Measurements from ENCODE around the gene GNAO1. TPM values are rescaled to one million over a fixed set of nuclear protein-coding genes. Genes with fewer than 3 reads are reported as not detected.
A peak's percentile ranks its signal among the peaks of the same experiment; 100 is the strongest.

GNAO1 gene
- total and polyA plus RNA-seq, 2 of the 13 experiments (the other 11 are each of a cell fraction or from before 2014, with no cell fraction given): not detected

DNA sequence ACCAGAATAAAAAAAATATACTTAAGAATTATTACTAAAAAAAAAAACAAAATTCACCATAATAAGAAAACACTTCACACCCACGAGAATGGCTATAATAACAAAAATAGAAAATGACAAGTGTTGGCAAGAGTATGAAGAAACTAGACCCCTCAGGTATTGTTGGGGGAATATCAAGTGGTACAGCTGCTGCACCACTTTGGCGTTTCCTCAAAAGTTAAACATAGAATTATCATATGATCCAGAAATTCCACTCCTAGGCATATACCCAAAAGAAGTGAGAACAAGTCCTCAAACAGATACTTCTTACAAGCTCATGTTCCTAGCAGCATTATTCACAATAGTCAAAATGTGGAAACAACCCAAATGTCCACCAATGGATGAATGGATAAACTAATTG is 207.8 kb downstream of the GNAO1 start (continued):
- TF ChIP-seq HOXA5 (CRISPR knock-in tag; IDR thresholded peaks at IDR 0.05) (no peak), NFRKB (IDR thresholded peaks at IDR 0.05) (no peak), ZNF543 (CRISPR knock-in tag; IDR thresholded peaks at IDR 0.05) (no peak), NCOA5 (CRISPR knock-in tag; IDR thresholded peaks at IDR 0.05) (no peak), TP53 (CRISPR knock-in tag; conservative IDR thresholded peaks at IDR 0.05) (no peak)

- CTCF ChIA-PET (ENCODE audit: low intra/inter-chr PET ratio, low total read pairs): no interaction called here
- intact Hi-C loops (cut with micrococcal nuclease; ENCODE audit: unreplicated experiment) (no loop called here), in situ Hi-C loops (cut with HindIII; ENCODE audit: extremely low pct_ligation_motif_present, low pct_unique_long_range_greater_than_20kb) (no loop called here)
- no peak for TF ChIP-seq KLF16 (CRISPR knock-in tag; IDR thresholded peaks at IDR 0.05)
- 0 out of 2 replicates have a peak, but pooled peaks have one; percentile 8 for TF ChIP-seq CEBPB (IDR thresholded peaks at IDR 0.05; ENCODE audit: borderline replicate concordance, low read depth, low read length)
- WGBS (ENCODE audit: low lambda C conversion rate): 94% methylated on average over 2 of the region's 2 CpGs
- Histone ChIP-seq H4K20me1 (ENCODE audit: insufficient read depth, low read length) (no peaks in the 10 kb centered on the region), H3K27ac (ENCODE audit: extremely low read length, insufficient read depth, low read length) (no peak overlapping the region), H3K9ac (ENCODE audit: insufficient read depth, low read depth, low read length) (no peak overlapping the region), H3K4me1 (ENCODE audit: insufficient read depth, low read length) (no peaks in the 10 kb centered on the region), H3K36me3 (replicated peaks in 1 of 2; ENCODE audit: control insufficient read depth in 1 of 2, insufficient read depth in 2 of 2, low read length in 2 of 2) (peaks cover 15 to 50% of the 10 kb centered on the region in 2 experiments), H3K27me3 (ENCODE audit: control insufficient read depth in 1 of 2, insufficient read depth in 2 of 2, low read length in 2 of 2) (no peaks in the 10 kb centered on the region), H3K9me3 (ENCODE audit: low read length) (no peaks in the 10 kb centered on the region), H3K4me2 (ENCODE audit: low read depth, low read length) (no peak overlapping the region), H3K79me2 (ENCODE audit: insufficient read depth, low read length) (no peaks in the 10 kb centered on the region), H2AFZ (ENCODE audit: low read length) (no peak overlapping the region), H3K4me3 (replicated peaks in 1 of 3; ENCODE audit: insufficient read depth in 1 of 3, low read depth in 2 of 3, low read length in 3 of 3) (no peak overlapping the region)
- no peak for ATAC-seq
- DNase-seq (ENCODE audit: low spot score): no peak
- FAIRE-seq: no peak
- POLR2A ChIA-PET: interaction anchor here (0.6 kb wide), 1 partner anchor 412 kb away, joined by 3 read pairs; no protein-coding TSS in a partner anchor
- no TSS peak for BruUV-seq (replicated peaks)
Observed at GRCh38 chr16:56399486-56399885, 208.2 kb downstream of the GNAO1 start.

DNA sequence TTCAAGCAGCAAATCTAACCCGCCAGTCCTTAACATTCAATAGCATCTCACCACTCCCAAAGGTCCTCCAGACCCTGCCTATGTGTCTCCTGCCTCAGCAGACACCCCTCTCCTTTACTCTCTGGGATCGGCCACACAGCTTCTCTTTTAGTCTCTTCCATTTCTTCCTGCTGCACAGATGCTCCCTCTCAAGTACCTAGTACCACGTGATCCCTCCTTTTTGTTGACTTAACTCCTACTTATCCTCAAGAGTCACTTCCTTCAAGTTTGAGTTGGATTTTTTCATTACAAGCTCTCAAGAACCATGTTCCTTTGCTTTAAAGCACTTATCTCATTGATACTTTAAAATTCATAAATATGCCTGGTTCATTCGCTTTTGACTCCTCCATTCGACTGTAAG is 209.2 kb downstream of the GNAO1 start:
- no peak for DNase-seq (ENCODE audit: low spot score)
- H2AFZ ChIP-seq (ENCODE audit: low read length): no peak overlapping the region
- H3K4me1 ChIP-seq (ENCODE audit: insufficient read depth, low read length): no peaks in the 10 kb centered on the region
- H3K36me3 ChIP-seq (replicated peaks in 1 of 2; ENCODE audit: control insufficient read depth in 1 of 2, insufficient read depth in 2 of 2, low read length in 2 of 2): peaks cover 17 to 60% of the 10 kb centered on the region in 2 experiments
- H3K27me3 ChIP-seq (ENCODE audit: control insufficient read depth in 1 of 2, insufficient read depth in 2 of 2, low read length in 2 of 2): no peaks in the 10 kb centered on the region
- H3K27ac ChIP-seq (ENCODE audit: extremely low read length, insufficient read depth, low read length): no peak overlapping the region
- H3K79me2 ChIP-seq (ENCODE audit: insufficient read depth, low read length): no peaks in the 10 kb centered on the region
- ChIA-PET POLR2A (interaction anchor here (0.6 to 1.7 kb wide), 2 partner anchors 51 to 92 kb away, joined by 3 to 7 read pairs; partner anchors contain the start of genes NUDT21 and OGFOD1), CTCF (ENCODE audit: low intra/inter-chr PET ratio, low total read pairs) (no interaction called here)
- no peaks in the 10 kb centered on the region for H3K9me3 ChIP-seq (ENCODE audit: low read length)
- in situ Hi-C loops (cut with HindIII; ENCODE audit: extremely low pct_ligation_motif_present, low pct_unique_long_range_greater_than_20kb): no loop called here
- intact Hi-C loops (cut with micrococcal nuclease; ENCODE audit: unreplicated experiment): no loop called here
- FAIRE-seq: no peak
- 95% methylated on average over 5 of the region's 5 CpGs for WGBS (ENCODE audit: low lambda C conversion rate)
- H3K4me3 ChIP-seq (replicated peaks in 1 of 3; ENCODE audit: insufficient read depth in 1 of 3, low read depth in 2 of 3, low read length in 3 of 3): no peak overlapping the region
- H4K20me1 ChIP-seq (ENCODE audit: insufficient read depth, low read length): no peaks in the 10 kb centered on the region
- BruUV-seq (replicated peaks): TSS peak; percentile 34
- H3K9ac ChIP-seq (ENCODE audit: insufficient read depth, low read depth, low read length): no peak overlapping the region
- no peak overlapping the region for H3K4me2 ChIP-seq (ENCODE audit: low read depth, low read length)
- no peak for ATAC-seq
- TF ChIP-seq POLR2G (IDR thresholded peaks at IDR 0.05; ENCODE audit: low read depth, low read length) (no peak), ZNF407 (CRISPR knock-in tag; IDR thresholded peaks at IDR 0.05; ENCODE audit: not compliant biosample characterization) (no peak), ZNF232 (CRISPR knock-in tag; IDR thresholded peaks at IDR 0.05; ENCODE audit: borderline replicate concordance) (no peak), KLF11 (CRISPR knock-in tag; IDR thresholded peaks at IDR 0.05) (no peak)

Data from HepG2 (cell line).